ENCODE measurements around the gene PXDN.
"Not testable (repeated sequence)": the region's sequence is repeated elsewhere in the genome, so short reads cannot be mapped to it uniquely, and the experiment has no call there.

The PXDN gene

DNA sequence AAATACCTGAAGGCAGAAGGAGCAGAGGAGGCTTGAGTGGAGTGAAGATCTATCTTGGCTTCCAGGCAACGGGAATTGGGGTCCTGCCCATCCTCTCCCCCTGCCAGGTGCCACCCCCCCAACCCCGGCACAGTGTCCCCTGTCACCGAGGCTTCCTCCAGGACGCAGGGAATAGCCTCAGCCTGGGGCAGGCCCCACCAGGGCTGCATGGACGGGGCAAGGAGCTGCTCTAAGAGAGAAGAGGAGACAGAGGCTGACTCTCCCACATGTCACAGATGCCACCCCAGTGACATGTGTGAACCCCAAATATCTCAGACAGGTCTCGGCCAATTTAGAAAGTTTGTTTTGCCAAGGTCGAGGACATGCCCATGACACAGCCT lies 42.1 kb downstream of the PXDN start:
- peak; percentile 10; the same call in 2 of the 3 replicates for ATAC-seq

DNA sequence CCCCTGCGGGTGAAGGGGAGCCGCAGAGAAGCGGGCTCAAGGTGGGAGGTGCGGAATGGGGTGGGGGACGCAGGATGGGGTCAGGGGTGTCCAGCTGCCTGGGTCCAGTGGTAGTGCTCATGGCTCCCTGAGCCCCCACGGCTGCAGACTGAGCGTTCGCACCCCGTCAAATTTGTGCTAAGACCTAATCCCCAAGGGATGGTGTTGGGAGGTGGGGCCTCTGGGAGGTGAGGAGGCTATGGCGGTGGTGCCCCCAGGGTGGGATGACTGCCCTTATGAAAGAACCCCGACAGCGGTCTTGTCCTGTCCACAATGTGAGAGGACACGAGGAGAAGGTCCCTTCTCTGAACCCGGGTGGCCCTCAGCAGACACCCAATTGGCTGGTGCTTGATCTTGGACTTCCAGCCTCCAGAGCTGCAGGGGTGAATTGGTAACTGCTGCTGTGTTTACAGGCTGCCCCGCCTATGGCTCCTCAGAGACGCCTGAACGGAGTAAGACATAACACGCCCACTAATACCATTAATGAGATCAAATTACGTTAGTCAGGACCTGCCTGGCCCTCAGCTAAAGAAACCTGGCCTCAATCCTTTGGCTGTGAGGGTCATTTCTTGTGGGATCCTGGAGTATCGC lies 42.6 kb downstream of the PXDN start:
- TF ChIP-seq ZNF8 (CRISPR knock-in tag; IDR thresholded peaks at IDR 0.05) (no peak), ZNF70 (CRISPR knock-in tag; IDR thresholded peaks at IDR 0.05) (no peak), ZFP30 (CRISPR knock-in tag; IDR thresholded peaks at IDR 0.05) (no peak), ZNF565 (CRISPR knock-in tag; conservative IDR thresholded peaks at IDR 0.05; ENCODE audit: low read depth) (no peak)
- TF ChIP-seq, protein P1, sequence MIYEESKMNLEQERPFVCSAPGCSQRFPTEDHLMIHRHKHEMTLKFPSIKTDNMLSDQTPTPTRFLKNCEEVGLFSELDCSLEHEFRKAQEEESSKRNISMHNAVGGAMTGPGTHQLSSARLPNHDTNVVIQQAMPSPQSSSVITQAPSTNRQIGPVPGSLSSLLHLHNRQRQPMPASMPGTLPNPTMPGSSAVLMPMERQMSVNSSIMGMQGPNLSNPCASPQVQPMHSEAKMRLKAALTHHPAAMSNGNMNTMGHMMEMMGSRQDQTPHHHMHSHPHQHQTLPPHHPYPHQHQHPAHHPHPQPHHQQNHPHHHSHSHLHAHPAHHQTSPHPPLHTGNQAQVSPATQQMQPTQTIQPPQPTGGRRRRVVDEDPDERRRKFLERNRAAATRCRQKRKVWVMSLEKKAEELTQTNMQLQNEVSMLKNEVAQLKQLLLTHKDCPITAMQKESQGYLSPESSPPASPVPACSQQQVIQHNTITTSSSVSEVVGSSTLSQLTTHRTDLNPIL (CRISPR knock-in tag; IDR thresholded peaks at IDR 0.05; ENCODE audit: low read depth), result no peak
- ATAC-seq, result peak; percentile 44

More for the DNA sequence above, 42.1 kb downstream of the PXDN start:
- no peak for TF ChIP-seq ARNTL (CRISPR knock-in tag; IDR thresholded peaks at IDR 0.05; ENCODE audit: borderline replicate concordance, low read depth)
- no peak for TF ChIP-seq SNAI2 (CRISPR knock-in tag; IDR thresholded peaks at IDR 0.05)
- TF ChIP-seq, protein P2, sequence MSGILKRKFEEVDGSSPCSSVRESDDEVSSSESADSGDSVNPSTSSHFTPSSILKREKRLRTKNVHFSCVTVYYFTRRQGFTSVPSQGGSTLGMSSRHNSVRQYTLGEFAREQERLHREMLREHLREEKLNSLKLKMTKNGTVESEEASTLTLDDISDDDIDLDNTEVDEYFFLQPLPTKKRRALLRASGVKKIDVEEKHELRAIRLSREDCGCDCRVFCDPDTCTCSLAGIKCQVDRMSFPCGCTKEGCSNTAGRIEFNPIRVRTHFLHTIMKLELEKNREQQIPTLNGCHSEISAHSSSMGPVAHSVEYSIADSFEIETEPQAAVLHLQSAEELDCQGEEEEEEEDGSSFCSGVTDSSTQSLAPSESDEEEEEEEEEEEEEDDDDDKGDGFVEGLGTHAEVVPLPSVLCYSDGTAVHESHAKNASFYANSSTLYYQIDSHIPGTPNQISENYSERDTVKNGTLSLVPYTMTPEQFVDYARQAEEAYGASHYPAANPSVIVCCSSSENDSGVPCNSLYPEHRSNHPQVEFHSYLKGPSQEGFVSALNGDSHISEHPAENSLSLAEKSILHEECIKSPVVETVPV (CRISPR knock-in tag; IDR thresholded peaks at IDR 0.05), result no peak
- TF ChIP-seq RARB (CRISPR knock-in tag; IDR thresholded peaks at IDR 0.05), result no peak
- TF ChIP-seq, protein P3, sequence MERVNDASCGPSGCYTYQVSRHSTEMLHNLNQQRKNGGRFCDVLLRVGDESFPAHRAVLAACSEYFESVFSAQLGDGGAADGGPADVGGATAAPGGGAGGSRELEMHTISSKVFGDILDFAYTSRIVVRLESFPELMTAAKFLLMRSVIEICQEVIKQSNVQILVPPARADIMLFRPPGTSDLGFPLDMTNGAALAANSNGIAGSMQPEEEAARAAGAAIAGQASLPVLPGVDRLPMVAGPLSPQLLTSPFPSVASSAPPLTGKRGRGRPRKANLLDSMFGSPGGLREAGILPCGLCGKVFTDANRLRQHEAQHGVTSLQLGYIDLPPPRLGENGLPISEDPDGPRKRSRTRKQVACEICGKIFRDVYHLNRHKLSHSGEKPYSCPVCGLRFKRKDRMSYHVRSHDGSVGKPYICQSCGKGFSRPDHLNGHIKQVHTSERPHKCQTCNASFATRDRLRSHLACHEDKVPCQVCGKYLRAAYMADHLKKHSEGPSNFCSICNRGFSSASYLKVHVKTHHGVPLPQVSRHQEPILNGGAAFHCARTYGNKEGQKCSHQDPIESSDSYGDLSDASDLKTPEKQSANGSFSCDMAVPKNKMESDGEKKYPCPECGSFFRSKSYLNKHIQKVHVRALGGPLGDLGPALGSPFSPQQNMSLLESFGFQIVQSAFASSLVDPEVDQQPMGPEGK (CRISPR knock-in tag; IDR thresholded peaks at IDR 0.05; ENCODE audit: borderline replicate concordance), result no peak
- no peak for TF ChIP-seq BACH2 (CRISPR knock-in tag; IDR thresholded peaks at IDR 0.05; ENCODE audit: borderline replicate concordance)
- no peak for TF ChIP-seq GLIS3 (CRISPR knock-in tag; IDR thresholded peaks at IDR 0.05)
- TF ChIP-seq OSR1 (CRISPR knock-in tag; IDR thresholded peaks at IDR 0.05), result no peak
- no peak for TF ChIP-seq CSDC2 (CRISPR knock-in tag; IDR thresholded peaks at IDR 0.05)
- TF ChIP-seq, protein P1 (CRISPR knock-in tag; IDR thresholded peaks at IDR 0.05; ENCODE audit: low read depth), result no peak
- no peak for TF ChIP-seq ZFP30 (CRISPR knock-in tag; IDR thresholded peaks at IDR 0.05)
- no peak for TF ChIP-seq ISL1 (CRISPR knock-in tag; IDR thresholded peaks at IDR 0.05)
- TF ChIP-seq ZC3H10 (CRISPR knock-in tag; IDR thresholded peaks at IDR 0.05), result no peak
- TF ChIP-seq PPARA (CRISPR knock-in tag; IDR thresholded peaks at IDR 0.05; ENCODE audit: borderline replicate concordance), result no peak
- no peak for TF ChIP-seq TCF4 (CRISPR knock-in tag; IDR thresholded peaks at IDR 0.05; ENCODE audit: borderline replicate concordance)

DNA sequence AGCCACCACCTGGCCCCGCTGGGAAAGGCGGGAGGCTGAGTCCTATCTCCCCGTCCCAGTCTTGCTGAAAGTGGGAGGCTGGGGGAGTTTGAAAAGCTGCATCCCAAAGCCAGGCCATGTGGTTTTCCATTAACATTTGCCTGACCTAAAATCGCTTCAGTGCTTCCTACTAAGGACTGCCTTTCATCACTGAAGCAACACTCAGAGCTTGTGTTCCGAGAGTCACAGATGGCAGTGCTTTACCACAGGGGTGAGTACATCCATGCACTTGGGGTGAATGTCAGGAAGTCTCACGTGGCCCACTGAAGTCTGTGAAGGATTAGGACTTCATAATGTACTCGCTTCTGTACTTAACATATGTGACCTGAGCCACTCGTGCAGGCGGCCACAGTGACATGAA lies 43.3 kb downstream of the PXDN start:
- no peak for ATAC-seq
- TF ChIP-seq, protein P3 (CRISPR knock-in tag; IDR thresholded peaks at IDR 0.05; ENCODE audit: borderline replicate concordance), result no peak
- TF ChIP-seq TOX (CRISPR knock-in tag; IDR thresholded peaks at IDR 0.05; ENCODE audit: borderline replicate concordance) (no peak), ZFP3 (CRISPR knock-in tag; IDR thresholded peaks at IDR 0.05) (no peak), ZFP30 (CRISPR knock-in tag; IDR thresholded peaks at IDR 0.05) (no peak), TCF4 (CRISPR knock-in tag; IDR thresholded peaks at IDR 0.05; ENCODE audit: borderline replicate concordance) (no peak), ZNF70 (CRISPR knock-in tag; IDR thresholded peaks at IDR 0.05) (no peak), SNAI2 (CRISPR knock-in tag; IDR thresholded peaks at IDR 0.05) (no peak), GLIS3 (CRISPR knock-in tag; IDR thresholded peaks at IDR 0.05) (no peak)
- TF ChIP-seq, protein P2 (CRISPR knock-in tag; IDR thresholded peaks at IDR 0.05), result no peak
- TF ChIP-seq, protein P1 (CRISPR knock-in tag; IDR thresholded peaks at IDR 0.05; ENCODE audit: low read depth), result no peak

DNA sequence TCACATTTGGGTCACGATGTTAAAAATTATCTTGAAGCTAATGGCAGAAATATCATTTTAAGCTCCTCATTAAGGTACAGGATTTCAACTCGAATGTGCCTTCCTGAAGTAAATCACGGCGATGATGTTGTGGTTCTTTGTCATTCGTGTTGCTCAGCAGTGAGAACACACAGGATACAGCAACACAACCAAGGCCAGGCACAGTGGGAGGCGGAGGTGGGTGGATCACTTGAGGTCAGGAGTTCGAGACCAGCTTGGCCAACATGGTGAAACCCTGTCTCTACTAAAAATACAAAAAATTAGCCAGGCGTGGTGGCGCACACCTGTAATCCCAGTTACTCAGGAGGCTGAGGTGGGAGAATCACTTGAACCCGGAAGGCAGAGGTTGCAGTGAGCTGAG lies 43.9 kb downstream of the PXDN start:
- not testable (repeated sequence) for ATAC-seq
